BJ (cell line): ENCODE measurements around the gene PDZD2. TPM values are rescaled to one million over a fixed set of nuclear protein-coding genes. Genes with fewer than 3 reads are reported as not detected.

Experiments
- CTCF ChIA-PET: fragments of 350-600 bp; formaldehyde crosslinking; extraction: SDS; loops from one replicate; lab custom pipeline; 2021; ENCODE audit warnings: antibody characterized with exemption, inconsistent platforms; lab: Yijun Ruan, JAX
- POLR2A ChIA-PET: fragments of 300-600 bp; sonication (Branson Sonifier 250); formaldehyde crosslinking; extraction: SDS; loops from one replicate; lab custom pipeline; 2021; ENCODE audit warnings: antibody characterized with exemption; lab: Charles Lee
- DNase-seq: peaks from one replicate; pipeline ENCODE4 v3.0.0-alpha.2; 2011; ENCODE audit warnings: low read depth
- H3K27me3 ChIP-seq: 2 replicates; pipeline ENCODE4 v1.6.0; 2011; ENCODE audit warnings: low read length; ENCODE audit not compliant: control insufficient read depth, insufficient read depth
- H3K36me3 ChIP-seq: 2 replicates; pipeline ENCODE4 v1.5.1; 2011; ENCODE audit warnings: low read length; ENCODE audit not compliant: control insufficient read depth, insufficient read depth
- H3K4me3 ChIP-seq: 2 replicates; pipeline ENCODE4 v1.5.1; 2011; ENCODE audit warnings: low read depth, mild to moderate bottlenecking, control low read depth, low read length
- CTCF ChIP-seq: IDR thresholded peaks from 2 replicates; pipeline ENCODE4 v1.5.1; 2011; ENCODE audit warnings: low read depth, mild to moderate bottlenecking, control low read depth, inconsistent platforms, low read length, moderate library complexity; ENCODE audit not compliant: insufficient read depth
- polyA plus RNA-seq: library from polyadenylated mRNA; depleted of rRNA; stranded (reverse); fragments of >200 nt; gene quantifications from 2 replicates; pipeline ENCODE4 v1.2.3, GENCODE V29; 2011

PDZD2 gene
- polyA plus RNA-seq, 1 experiment, result 0.06 TPM

DNA sequence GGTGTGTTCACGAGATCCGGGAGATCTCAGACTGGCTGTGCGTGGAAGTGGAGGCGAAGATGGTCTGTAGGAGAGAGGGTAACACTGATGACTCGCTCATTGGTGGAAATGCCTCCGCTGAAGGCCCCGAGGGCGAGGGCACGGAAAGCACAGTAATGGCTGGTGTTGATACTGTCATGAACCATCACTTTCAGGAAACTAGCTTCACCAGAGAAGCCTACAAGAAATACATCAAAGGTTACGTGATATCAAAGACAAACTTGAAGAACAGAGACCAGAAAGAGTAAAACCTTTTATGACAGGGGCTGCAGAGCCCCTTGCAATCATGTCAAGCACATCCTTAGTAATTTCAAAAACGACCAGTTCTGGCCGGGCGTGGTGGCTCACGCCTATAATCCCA is 269.5 kb downstream of the PDZD2 start:
- Histone ChIP-seq H3K27me3 (no peaks in the 10 kb centered on the region), H3K36me3 (no peaks in the 10 kb centered on the region), H3K4me3 (no peak overlapping the region)
- CTCF ChIA-PET, result interaction anchor here (1.1 kb wide), 1 partner anchor 21 kb away, joined by 4 read pairs; no protein-coding TSS in a partner anchor
- POLR2A ChIA-PET, result no interaction called here
- DNase-seq, result no peak
- TF ChIP-seq CTCF, result no peak

DNA sequence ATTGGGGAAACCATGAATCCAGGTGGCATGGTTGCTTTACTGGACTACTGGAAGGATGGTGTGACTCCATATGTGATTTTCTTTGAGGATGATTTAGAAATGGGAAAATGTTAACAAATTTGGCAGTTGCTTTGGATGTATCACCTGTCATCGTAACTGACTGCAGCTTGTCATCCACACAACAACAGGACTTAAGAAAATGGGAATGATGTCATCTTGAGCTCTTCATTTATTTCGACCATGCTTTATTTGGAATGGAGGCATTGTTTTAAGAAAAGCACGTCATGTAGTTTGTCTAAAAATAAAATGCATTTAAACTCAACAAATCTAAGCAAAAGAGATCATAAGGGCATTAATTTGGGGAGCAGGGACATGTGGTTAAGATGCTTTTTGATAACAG is 270.1 kb downstream of the PDZD2 start:
- ChIA-PET CTCF (interaction anchor here (0.9 to 1.1 kb wide), 3 partner anchors 16 to 167 kb away, joined by 3 to 4 read pairs (median 4); no protein-coding TSS in a partner anchor), POLR2A (no interaction called here)
- DNase-seq, result no peak
- Histone ChIP-seq H3K36me3 (no peaks in the 10 kb centered on the region), H3K27me3 (no peaks in the 10 kb centered on the region), H3K4me3 (no peak overlapping the region)
- no peak for TF ChIP-seq CTCF

DNA sequence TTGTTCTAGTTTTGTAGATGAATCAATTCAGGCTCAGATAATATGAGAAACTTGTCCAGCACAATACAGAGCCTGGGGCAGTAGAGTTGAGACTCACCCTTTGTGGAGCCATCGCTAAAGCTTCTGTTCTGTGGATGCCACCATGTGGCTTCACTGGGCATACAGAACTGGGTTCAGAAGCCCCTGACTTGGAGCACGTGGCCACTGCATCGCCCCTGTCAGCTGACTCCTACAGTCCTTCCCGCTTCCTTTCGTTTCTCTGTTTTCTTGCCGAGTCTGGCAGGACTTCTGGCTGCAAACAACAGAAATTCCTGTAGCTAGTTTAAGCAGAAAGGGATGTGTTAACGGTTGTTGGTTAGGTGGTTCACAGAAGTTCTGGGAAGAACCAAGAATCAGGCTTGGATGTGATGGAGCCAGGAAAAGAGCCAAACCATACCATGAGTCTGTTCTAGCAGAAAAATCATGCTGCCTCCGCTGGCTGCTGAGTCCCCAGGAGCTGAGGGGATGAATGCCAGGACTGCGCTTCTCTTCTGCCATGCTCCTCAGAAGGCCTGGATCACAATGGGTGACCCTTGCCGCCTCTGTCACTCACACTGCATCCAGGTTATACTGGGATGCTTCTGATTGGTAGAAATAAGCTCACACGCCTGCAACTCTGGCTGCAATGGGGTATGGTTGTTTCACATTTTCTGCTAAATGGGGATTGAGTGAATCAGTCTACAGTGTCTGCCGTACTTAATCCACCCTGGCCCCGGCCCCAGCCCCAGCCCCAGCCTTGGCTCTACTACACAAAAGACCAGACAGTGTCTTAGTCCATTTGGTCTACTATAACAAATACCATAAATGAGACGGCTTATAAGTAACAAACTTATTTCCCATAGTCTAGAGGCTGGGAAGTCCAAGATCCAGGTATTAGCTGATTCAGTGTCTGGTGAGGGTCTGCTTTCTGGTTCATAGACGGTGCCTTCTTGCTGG is 272.6 kb downstream of the PDZD2 start:
- no peak for TF ChIP-seq CTCF
- no peak for DNase-seq
- Histone ChIP-seq H3K4me3 (no peak overlapping the region), H3K36me3 (no peaks in the 10 kb centered on the region), H3K27me3 (no peaks in the 10 kb centered on the region)
- POLR2A ChIA-PET, result no interaction called here
- CTCF ChIA-PET, result interaction anchor here (1.2 kb wide), 1 partner anchor 17 kb away, joined by 4 read pairs; no protein-coding TSS in a partner anchor

DNA sequence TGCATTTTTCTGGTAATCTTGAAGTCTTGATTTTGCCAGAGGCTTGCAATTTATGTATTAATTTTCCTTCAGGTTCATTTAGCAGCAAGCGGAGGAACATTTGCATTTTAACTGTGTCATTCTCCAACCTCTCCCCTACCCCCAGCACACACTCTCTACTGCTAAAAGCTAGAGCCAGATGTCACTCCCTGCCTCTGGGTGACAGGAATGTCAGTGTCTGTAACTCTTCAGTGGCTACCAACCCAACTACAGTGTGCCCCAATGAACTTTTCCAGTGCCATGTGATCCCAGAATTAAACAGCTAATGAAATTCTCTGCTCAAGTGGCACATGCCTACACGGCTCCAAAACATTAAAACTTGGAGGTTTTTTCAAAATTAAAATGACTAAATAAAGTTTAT is 274.9 kb downstream of the PDZD2 start:
- ChIA-PET CTCF (interaction anchor here (0.7 kb wide), 1 partner anchor 14 kb away, joined by 3 read pairs; no protein-coding TSS in a partner anchor), POLR2A (no interaction called here)
- DNase-seq, result no peak
- Histone ChIP-seq H3K36me3 (no peaks in the 10 kb centered on the region), H3K27me3 (no peaks in the 10 kb centered on the region), H3K4me3 (no peak overlapping the region)
- TF ChIP-seq CTCF, result no peak

GRCh38 chr5:31916327-31916726 is 277.4 kb downstream of the PDZD2 start:
- TF ChIP-seq CTCF, result no peak
- no peaks in the 10 kb centered on the region for H3K27me3 ChIP-seq
- H3K36me3 ChIP-seq, result no peaks in the 10 kb centered on the region
- DNase-seq, result no peak
- H3K4me3 ChIP-seq, result no peak overlapping the region
- ChIA-PET POLR2A (no interaction called here), CTCF (interaction anchor here (0.9 kb wide), 1 partner anchor 15 kb away, joined by 4 read pairs; no protein-coding TSS in a partner anchor)
